GM12878 (cell line): ENCODE data around the gene PSMD14.

ENCODE experiments used
- CEBPB ChIP-seq, 2 experiments: fragments of 150-350 bp in 1 of 2; IDR thresholded peaks; 2 replicates each; pipeline ENCODE4 v1.6.1; 2012 to 2014; ENCODE audit warnings: low read depth in 2 of 2, low read length in 2 of 2, borderline replicate concordance in 1 of 2, inconsistent platforms in 1 of 2
- MYC ChIP-seq: IDR thresholded peaks from 2 replicates; pipeline ENCODE4 v1.6.1; 2011; ENCODE audit warnings: mild to moderate bottlenecking, low read length, moderate library complexity, inconsistent platforms; ENCODE audit not compliant: insufficient read depth, insufficient replicate concordance, insufficient read length, severe bottlenecking
- POLR2AphosphoS5 ChIP-seq: IDR thresholded peaks from 2 replicates; pipeline ENCODE4 v1.6.1; 2011; ENCODE audit warnings: mild to moderate bottlenecking, low read length, inconsistent platforms
- RAD21 ChIP-seq: IDR thresholded peaks from 2 replicates; pipeline ENCODE4 v1.6.1; 2011; ENCODE audit warnings: mild to moderate bottlenecking, low read depth, low read length, moderate library complexity; ENCODE audit not compliant: insufficient read depth
- RFX5 ChIP-seq: IDR thresholded peaks from 2 replicates; pipeline ENCODE4 v1.6.1; 2011; ENCODE audit warnings: low read depth, low read length, improper control_type of control experiment
- RUNX3 ChIP-seq: IDR thresholded peaks from 2 replicates; pipeline ENCODE4 v1.6.1; 2012; ENCODE audit warnings: low read length, inconsistent platforms
- TF ChIP-seq, protein P1 (sequence below), 3 experiments: IDR thresholded peaks in 2 of 3; conservative IDR thresholded peaks in 1 of 3; 2 replicates each; pipeline ENCODE4 v1.5.1; 2011; ENCODE audit warnings: low read depth in 3 of 3, low read length in 3 of 3, mild to moderate bottlenecking in 3 of 3, control low read depth in 2 of 3, moderate library complexity in 2 of 3, inconsistent platforms in 1 of 3, mixed read lengths in 1 of 3; ENCODE audit not compliant: control insufficient read depth in 2 of 3, insufficient read depth in 1 of 3; ENCODE audit errors: extremely low read depth in 1 of 3
- TF ChIP-seq, protein P2 (sequence below): IDR thresholded peaks from 2 replicates; pipeline ENCODE4 v1.6.1; 2012; ENCODE audit warnings: low read depth, low read length, improper control_type of control experiment
- TF ChIP-seq, protein P3 (sequence below): IDR thresholded peaks from 2 replicates; pipeline ENCODE4 v1.6.1; 2011; ENCODE audit warnings: low read depth, mild to moderate bottlenecking, low read length, moderate library complexity, borderline replicate concordance; ENCODE audit errors: extremely low read depth

DNA sequence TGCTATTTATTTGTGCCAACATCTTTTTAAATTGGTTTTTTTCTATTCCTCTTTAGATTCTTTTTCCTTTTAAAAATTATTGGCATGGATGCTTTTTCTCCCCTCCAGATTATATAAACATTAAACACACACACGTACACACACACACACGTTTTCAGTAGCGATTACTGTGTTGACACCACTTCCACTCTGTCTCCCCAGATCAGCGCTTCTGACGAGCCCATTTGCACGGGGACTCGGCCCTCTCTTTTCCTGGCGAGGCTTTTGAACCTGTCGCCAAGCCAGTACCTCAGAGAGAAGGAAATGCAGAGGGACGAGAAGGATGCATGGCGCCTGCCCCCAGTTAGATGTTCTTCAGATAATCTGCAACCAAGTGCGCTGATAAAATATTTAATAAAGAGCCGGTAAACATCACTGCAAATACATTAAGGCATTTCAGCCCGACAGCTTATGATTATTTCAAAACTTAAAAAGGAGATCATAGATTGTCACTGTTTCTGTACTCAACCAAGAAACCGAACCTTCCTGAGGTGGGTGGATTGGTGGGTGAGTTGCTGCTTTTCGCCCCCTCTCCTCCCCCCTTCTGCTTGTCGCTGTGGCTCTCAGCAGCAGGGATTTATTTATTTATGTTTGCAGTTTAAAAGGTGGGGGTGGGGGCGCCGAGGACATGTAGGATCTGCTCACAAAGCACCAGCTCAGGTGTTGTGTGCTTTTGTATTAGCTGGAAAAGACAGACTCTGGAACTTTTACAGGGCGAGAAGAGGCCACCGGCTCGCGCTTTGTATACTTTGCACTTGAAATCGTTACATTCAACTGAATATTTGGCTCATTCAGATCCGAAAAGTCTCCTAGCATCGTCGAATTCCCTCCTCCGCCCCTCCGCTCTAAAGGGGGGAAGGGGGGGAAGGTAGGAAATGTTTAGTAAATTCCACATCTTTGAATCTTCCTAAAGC is 107.1 kb downstream of the PSMD14 start:
- no peak for TF ChIP-seq RAD21
- TF ChIP-seq, protein P1, sequence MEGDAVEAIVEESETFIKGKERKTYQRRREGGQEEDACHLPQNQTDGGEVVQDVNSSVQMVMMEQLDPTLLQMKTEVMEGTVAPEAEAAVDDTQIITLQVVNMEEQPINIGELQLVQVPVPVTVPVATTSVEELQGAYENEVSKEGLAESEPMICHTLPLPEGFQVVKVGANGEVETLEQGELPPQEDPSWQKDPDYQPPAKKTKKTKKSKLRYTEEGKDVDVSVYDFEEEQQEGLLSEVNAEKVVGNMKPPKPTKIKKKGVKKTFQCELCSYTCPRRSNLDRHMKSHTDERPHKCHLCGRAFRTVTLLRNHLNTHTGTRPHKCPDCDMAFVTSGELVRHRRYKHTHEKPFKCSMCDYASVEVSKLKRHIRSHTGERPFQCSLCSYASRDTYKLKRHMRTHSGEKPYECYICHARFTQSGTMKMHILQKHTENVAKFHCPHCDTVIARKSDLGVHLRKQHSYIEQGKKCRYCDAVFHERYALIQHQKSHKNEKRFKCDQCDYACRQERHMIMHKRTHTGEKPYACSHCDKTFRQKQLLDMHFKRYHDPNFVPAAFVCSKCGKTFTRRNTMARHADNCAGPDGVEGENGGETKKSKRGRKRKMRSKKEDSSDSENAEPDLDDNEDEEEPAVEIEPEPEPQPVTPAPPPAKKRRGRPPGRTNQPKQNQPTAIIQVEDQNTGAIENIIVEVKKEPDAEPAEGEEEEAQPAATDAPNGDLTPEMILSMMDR (IDR thresholded peaks at IDR 0.05 in 2 of 3, conservative IDR thresholded peaks at IDR 0.05 in 1 of 3; ENCODE audit: control insufficient read depth in 2 of 3, extremely low read depth in 1 of 3, insufficient read depth in 1 of 3, low read depth in 3 of 3, low read length in 3 of 3), result no peak
- TF ChIP-seq, protein P2, sequence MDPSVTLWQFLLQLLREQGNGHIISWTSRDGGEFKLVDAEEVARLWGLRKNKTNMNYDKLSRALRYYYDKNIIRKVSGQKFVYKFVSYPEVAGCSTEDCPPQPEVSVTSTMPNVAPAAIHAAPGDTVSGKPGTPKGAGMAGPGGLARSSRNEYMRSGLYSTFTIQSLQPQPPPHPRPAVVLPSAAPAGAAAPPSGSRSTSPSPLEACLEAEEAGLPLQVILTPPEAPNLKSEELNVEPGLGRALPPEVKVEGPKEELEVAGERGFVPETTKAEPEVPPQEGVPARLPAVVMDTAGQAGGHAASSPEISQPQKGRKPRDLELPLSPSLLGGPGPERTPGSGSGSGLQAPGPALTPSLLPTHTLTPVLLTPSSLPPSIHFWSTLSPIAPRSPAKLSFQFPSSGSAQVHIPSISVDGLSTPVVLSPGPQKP, result no peak
- TF ChIP-seq RUNX3, result no peak
- no peak for TF ChIP-seq CEBPB (IDR thresholded peaks at IDR 0.05; ENCODE audit: borderline replicate concordance in 1 of 2, low read depth in 2 of 2, low read length in 2 of 2)
- no peak for TF ChIP-seq POLR2AphosphoS5
- TF ChIP-seq RFX5, result no peak
- TF ChIP-seq, protein P3, sequence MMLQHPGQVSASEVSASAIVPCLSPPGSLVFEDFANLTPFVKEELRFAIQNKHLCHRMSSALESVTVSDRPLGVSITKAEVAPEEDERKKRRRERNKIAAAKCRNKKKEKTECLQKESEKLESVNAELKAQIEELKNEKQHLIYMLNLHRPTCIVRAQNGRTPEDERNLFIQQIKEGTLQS, result no peak
- no peak for TF ChIP-seq MYC
